ENCODE results near the gene NIPA2. TPM values are rescaled to one million over a fixed set of nuclear protein-coding genes. Genes with fewer than 3 reads are reported as not detected.
A peak's percentile ranks its signal among the peaks of the same experiment; 100 is the strongest.

The NIPA2 gene
- total RNA-seq, 2 donors from 2014 or later = 72.2 to 99.5 TPM

DNA sequence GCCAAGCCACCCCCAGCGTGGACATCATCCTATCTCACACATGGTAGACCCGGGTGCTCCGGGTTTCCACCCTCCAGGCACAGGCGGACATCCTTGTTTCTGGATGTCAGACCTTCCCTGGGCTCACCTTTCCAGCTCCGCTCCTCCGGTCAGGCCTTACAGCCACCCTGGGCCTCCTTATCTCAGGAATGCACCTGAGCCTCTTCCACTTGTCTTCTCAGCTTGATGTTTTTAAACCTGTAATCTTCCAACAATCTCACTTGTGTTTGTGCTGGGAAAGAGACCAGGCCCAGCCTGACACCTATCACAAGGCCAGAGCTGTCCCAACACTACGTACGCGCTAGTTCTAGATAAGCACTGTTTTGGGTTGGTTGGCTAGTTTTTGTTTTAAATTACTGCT is 53.9 kb downstream of the NIPA2 start:
- TF ChIP-seq, protein P1, sequence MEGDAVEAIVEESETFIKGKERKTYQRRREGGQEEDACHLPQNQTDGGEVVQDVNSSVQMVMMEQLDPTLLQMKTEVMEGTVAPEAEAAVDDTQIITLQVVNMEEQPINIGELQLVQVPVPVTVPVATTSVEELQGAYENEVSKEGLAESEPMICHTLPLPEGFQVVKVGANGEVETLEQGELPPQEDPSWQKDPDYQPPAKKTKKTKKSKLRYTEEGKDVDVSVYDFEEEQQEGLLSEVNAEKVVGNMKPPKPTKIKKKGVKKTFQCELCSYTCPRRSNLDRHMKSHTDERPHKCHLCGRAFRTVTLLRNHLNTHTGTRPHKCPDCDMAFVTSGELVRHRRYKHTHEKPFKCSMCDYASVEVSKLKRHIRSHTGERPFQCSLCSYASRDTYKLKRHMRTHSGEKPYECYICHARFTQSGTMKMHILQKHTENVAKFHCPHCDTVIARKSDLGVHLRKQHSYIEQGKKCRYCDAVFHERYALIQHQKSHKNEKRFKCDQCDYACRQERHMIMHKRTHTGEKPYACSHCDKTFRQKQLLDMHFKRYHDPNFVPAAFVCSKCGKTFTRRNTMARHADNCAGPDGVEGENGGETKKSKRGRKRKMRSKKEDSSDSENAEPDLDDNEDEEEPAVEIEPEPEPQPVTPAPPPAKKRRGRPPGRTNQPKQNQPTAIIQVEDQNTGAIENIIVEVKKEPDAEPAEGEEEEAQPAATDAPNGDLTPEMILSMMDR (IDR thresholded peaks at IDR 0.05) = no peak
- H3K9me3 ChIP-seq = no peaks in the 10 kb centered on the region
- no peaks in the 10 kb centered on the region for H3K27me3 ChIP-seq
- no peaks in the 10 kb centered on the region for H3K4me1 ChIP-seq
- DNase-seq = no peak
- H3K4me3 ChIP-seq = no peak overlapping the region
- no peaks in the 10 kb centered on the region for H3K36me3 ChIP-seq
- intact Hi-C loops (cut with DNase I) = no loop called here
- no peak overlapping the region for H3K9ac ChIP-seq (ENCODE audit: low read depth in 2 of 2, low read length in 2 of 2)
- no peak overlapping the region for H3K27ac ChIP-seq

GRCh38 chr15:22893081-22893480 is 54.6 kb downstream of the NIPA2 start:
- Histone ChIP-seq H3K9me3 (no peaks in the 10 kb centered on the region), H3K9ac (ENCODE audit: low read depth in 2 of 2, low read length in 2 of 2) (no peak overlapping the region), H3K4me1 (no peaks in the 10 kb centered on the region), H3K27me3 (no peaks in the 10 kb centered on the region), H3K36me3 (no peaks in the 10 kb centered on the region), H3K27ac (no peak overlapping the region), H3K4me3 (no peak overlapping the region)
- intact Hi-C loops (cut with DNase I) = no loop called here
- DNase-seq = no peak
- TF ChIP-seq, protein P1 (IDR thresholded peaks at IDR 0.05) = no peak

- DNase-seq = no peak
- no peak overlapping the region for H3K27ac ChIP-seq
- H3K36me3 ChIP-seq = no peaks in the 10 kb centered on the region
- no peak overlapping the region for H3K4me3 ChIP-seq
- intact Hi-C loops (cut with DNase I) = no loop called here
- no peaks in the 10 kb centered on the region for H3K27me3 ChIP-seq
- H3K9ac ChIP-seq (ENCODE audit: low read depth in 2 of 2, low read length in 2 of 2) = no peak overlapping the region
- TF ChIP-seq, protein P1 (IDR thresholded peaks at IDR 0.05) = no peak
- H3K4me1 ChIP-seq = no peaks in the 10 kb centered on the region
- no peaks in the 10 kb centered on the region for H3K9me3 ChIP-seq
Measured at GRCh38 chr15:22893881-22894280, 55.4 kb downstream of the NIPA2 start.

DNA sequence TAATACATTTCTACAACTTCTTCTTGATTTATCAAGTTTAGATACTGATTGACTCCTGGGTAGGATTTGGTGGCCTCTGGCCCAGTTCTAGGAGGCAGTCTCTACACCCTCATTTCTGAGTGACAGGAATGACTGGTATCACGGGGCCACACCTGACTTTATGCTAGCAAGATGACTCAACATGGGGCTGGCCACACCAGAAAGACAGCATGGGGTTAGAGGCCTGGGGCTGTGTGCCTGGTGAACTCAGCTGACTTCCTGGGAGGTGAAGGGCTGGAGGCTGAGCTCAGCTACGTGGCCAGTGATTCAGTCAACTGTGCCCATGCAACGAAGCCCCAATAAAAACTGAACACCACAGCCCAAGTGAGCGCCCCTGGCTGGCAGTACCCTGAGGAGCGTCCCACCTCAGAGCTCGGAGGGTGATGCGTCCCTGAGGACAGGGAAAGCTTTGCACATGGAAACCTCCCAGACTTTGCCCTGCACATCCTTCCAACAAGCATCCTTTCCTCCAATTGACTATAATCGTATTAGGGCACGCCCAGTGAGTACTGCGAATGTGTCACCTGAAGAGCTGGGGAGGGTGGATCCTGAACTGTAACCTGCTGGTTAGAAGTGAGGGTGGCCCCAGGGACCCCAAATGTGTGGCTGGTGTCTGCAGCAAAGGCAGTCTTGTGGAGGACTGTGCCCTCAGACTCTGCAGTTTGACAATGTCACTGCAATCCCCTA is 57.2 kb downstream of the NIPA2 start:
- TF ChIP-seq, protein P1 (IDR thresholded peaks at IDR 0.05) = no peak
- intact Hi-C loops (cut with DNase I) = no loop called here
- peak; percentile 56 for DNase-seq
- no peaks in the 10 kb centered on the region for H3K36me3 ChIP-seq
- H3K27me3 ChIP-seq = no peaks in the 10 kb centered on the region
- no peak overlapping the region for H3K9ac ChIP-seq (ENCODE audit: low read depth in 2 of 2, low read length in 2 of 2)
- H3K4me3 ChIP-seq = no peak overlapping the region
- H3K9me3 ChIP-seq = no peaks in the 10 kb centered on the region
- H3K4me1 ChIP-seq = no peaks in the 10 kb centered on the region
- H3K27ac ChIP-seq = peak overlapping the region; percentile 8

DNA sequence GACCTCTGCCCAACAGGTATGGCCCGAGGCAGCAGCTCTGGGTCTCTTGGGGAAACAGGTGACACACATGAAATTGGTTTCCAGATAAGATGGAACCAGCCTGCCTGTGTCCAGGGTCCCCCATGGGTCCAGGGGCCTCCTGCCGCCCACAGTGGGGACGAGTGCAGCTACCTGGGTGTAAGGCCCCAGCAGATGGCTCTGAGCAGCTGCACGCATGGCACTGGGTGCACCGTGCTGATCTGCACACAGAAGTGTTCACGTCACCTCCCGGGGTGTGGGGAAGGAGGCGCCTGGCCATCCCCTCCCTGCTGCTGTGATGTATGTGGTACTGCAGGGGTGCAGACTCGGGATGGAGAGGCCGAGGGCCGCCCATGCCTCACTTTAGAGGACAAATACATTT is 63.6 kb downstream of the NIPA2 start:
- intact Hi-C loops (cut with DNase I) = no loop called here
- TF ChIP-seq, protein P1 (IDR thresholded peaks at IDR 0.05) = no peak
- Histone ChIP-seq H3K9me3 (no peaks in the 10 kb centered on the region), H3K9ac (ENCODE audit: low read depth in 2 of 2, low read length in 2 of 2) (no peak overlapping the region), H3K4me1 (no peaks in the 10 kb centered on the region), H3K27ac (no peak overlapping the region), H3K27me3 (no peaks in the 10 kb centered on the region), H3K36me3 (peaks cover 9% of the 10 kb centered on the region), H3K4me3 (no peak overlapping the region)
- no peak for DNase-seq
